Activated CD8-positive, alpha-beta memory T cell treated with anti-CD3 and anti-CD28 coated beads for 36 hours (primary cell): Measurements from ENCODE around the gene SENP1. TPM values are rescaled to one million over a fixed set of nuclear protein-coding genes. Genes with fewer than 3 reads are reported as not detected.
"Not testable (repeated sequence)": the region's sequence is repeated elsewhere in the genome, so short reads cannot be mapped to it uniquely, and the experiment has no call there.

ENCODE experiments used
- CTCF ChIA-PET: fragments of 350-600 bp; sonication (Branson Sonifier 250); formaldehyde crosslinking; loops from one replicate; lab custom pipeline; 2021; ENCODE audit warnings: antibody characterized with exemption; lab: Charles Lee
- POLR2A ChIA-PET: fragments of 350-600 bp; sonication (Branson Sonifier 250); formaldehyde crosslinking; loops from one replicate; lab custom pipeline; 2021; ENCODE audit warnings: antibody characterized with exemption; lab: Charles Lee
- total RNA-seq, 2 experiments: library from RNA; stranded (reverse); gene quantifications; one replicate each; pipeline ENCODE4 v1.2.3, GENCODE V29; 2021

The SENP1 gene
- total RNA-seq, result 10 to 100 TPM; 48.3 to 48.6 TPM

DNA sequence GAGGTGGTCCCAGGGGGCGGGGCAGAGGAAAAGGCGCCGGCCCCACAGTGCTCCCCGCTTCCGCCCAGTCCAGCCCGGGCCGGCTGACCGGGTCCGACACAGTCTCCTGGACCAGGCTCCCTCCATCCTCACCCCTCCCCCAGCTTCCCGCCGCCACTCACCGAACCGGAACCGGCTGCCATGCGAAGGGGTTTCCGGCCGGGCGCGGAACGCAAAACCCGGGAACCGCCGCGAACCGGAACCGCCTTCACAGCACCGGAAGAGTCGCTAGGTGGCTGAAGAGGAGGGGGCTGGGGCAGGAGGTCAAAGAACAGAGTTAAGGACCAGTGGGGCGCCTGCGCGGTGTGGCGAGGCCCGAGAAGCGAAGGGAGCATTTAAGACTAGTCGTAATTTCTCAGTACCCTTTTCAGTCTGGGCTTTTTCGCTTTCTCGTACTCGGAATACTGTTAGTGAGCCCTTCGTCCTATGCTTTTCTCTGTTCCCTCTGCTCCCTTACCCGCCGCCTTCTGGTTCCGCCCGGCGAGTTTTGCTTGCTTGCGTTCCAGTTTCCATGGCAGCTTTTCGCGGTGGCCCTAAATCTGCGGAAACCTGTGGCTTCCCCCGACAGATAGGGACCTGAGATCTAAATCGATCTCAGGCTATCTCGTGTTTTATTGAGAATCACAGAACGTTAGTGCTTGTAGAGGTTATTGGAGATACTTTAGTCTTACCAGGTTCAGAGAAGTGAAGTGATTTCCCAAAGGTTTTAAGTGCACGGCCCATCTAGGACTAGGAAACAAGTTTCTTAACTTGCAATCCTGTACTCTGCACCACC lies at the start of gene SENP1:
Gene SENP1 (minus strand): TSS at position 213 of the 814 bp plus-strand sequence. CDS start 4,607 bp downstream, outside the sequence.
- ChIA-PET POLR2A (interaction anchor here (1.0 to 1.3 kb wide), 2 partner anchors 52 to 92 kb away, joined by 4 to 7 read pairs; partner anchors contain the start of gene ASB8), CTCF (interaction anchor here (1.1 to 1.7 kb wide), 4 partner anchors 10 to 91 kb away, joined by 3 to 5 read pairs (median 4); no protein-coding TSS in a partner anchor)

DNA sequence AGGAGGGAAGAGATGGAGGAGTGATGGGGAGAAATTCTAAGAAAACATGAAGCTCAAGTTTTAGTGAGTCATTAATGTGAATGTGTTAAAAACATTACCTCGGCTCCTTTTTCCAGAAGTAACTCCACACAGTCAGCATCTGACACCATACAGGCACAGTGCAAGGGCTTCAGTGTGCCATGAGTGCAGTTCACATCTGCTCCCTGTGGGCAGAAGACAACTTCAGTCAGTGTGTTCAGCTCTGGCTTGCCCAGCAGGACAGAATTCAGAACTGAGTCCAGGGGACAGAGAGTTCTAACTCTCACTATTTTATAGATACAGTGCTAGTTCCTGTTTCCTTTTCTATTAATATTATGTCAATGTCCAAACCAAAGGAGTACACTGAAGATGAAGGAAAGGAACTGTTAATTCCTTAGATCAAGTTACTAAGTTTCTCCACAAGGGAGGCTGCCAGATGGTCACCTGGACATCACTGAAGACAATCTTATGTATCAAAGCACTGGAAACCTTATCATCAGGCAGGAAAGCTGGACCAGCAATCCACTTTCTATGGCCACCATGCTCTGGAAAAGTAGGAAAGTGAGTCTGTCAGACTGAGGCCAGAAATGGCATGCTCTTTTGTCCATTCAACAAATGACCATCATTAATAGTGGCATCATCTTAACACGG lies 45.4 kb upstream of the SENP1 start:
- ChIA-PET CTCF (interaction anchor here (0.9 to 2.2 kb wide), 2 partner anchors 32 to 188 kb away, joined by 4 read pairs; partner anchors contain the start of genes CCDC184 and TMEM106C), POLR2A (no interaction called here)

DNA sequence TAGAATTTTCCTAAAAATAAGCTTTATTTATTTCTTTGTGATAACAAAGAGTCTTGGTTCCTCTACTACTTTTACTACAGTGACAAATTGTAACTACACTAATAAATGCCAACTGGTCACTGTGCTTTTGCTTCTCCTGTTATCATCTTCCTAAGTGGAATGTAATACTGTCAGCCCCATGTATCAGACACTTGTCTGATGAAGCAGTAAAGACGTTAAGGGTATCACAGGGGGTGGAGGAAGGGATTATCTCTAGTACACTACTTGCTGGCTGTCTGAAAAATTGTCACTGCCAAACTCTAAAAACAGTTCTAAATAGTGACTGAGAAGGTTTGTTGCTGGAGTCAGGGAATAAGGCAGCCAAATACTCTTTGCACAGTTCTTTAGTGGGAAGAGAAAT lies 40.1 kb upstream of the SENP1 start:
- POLR2A ChIA-PET, result no interaction called here
- CTCF ChIA-PET, result no interaction called here

DNA sequence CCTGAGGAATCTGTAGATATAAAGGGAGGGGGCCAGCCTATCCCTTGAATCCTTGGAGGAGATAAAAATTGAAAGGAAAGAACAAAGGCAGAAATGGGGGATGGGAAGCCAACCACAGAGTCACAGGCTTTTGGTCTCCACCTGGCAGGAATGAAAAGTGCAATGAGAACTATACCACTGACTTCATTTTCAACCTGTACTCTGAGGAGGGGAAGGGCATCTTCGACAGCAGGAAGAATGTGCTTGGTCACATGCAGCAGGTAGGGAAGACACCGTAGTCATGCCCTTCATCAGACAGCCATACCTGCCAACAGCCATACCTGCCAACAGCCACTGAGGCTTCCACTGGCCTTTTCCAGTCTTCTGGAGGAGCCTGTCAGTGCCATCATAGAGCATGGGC lies 38.0 kb upstream of the SENP1 start:
- ChIA-PET POLR2A (no interaction called here), CTCF (no interaction called here)

DNA sequence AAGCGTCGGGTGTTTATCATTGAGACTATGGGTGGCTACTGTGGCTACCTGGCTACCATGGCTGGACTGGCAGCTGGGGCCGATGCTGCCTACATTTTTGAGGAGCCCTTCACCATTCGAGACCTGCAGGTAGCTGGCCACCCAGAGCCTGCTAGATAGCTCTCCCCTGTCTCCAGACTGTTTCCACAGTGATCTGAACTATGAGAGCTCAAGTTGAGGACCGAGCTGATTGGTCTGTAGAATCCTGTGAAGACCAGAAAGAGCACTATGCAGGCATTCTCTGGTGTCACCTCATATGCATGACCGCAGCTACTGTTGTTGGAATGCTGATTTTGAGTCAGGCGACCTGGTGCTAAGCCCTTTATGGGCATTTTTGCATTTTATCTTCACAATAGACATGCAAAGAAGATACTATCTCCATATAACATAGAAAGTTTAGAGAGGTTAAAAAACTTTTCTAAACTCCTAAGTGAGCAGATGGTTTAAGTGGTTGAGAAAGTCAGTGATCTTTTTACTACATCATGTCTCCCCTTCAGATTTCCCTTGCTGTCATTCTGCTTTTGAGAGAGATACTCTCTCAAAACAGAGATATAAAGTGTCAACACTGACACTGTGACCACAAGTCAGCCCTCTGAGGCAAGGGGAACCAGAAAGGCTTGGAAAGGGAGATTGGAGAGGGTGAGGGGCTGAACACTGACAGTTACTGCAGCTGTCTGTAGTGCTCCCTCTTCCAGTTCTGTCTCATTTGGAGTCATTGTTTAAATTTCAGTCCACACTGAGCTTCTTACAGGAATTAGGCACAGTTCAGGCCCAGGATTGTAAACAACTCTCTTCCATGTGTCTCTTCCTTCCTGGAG lies 37.2 kb upstream of the SENP1 start:
- ChIA-PET POLR2A (no interaction called here), CTCF (interaction anchor here (1.4 kb wide), 1 partner anchor 7 kb away, joined by 5 read pairs; no protein-coding TSS in a partner anchor)

DNA sequence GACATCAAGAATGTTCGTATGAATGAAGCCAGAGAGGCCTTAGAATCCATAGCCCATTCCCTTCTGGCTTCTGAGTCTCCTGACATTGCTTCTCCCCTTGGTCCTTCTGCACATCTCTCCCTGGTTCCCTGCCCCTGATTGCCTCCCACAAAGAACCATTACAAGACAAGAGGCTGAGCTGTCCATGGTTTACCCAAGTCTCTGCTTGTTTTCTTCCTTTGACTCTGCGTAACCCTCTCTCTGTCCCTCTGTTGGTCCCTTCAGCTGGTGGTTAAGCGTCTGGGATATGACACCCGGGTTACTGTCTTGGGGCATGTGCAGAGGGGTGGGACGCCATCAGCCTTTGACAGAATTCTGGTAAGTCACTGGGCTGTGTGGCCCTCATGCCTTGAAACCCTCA lies 29.1 kb upstream of the SENP1 start:
- ChIA-PET POLR2A (no interaction called here), CTCF (no interaction called here)

DNA sequence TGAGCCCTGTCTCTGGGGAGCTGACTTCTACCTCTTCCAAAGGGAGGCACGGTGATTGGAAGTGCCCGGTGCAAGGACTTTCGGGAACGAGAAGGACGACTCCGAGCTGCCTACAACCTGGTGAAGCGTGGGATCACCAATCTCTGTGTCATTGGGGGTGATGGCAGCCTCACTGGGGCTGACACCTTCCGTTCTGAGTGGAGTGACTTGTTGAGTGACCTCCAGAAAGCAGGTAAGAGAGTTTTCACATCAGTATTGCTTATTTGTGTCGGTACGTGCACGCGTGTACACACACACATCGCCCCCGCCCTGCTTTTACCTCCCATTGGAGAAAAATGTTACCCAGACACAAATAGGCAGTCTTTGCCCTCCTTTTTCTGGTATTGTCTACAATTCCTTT lies 26.9 kb upstream of the SENP1 start:
- POLR2A ChIA-PET, result no interaction called here
- CTCF ChIA-PET, result no interaction called here

DNA sequence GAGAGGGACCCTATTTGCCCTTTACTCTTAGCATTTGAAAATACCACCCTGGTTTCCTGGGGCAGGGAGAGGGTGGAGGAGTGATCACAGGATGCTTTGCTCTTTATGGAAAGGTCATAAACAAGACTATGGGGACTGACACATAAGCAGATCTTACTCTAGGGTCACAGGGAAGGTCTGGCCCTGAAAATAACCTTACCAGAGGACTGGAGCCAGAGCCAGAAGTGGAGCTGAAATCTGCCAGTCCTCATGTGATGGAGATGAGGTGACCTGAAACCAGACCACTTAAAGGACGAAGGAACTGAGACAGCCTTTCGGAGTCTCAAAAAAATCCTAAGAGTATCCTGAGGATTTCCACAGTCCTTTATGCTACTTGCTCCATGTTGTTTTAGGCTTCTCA lies 25.6 kb upstream of the SENP1 start:
- POLR2A ChIA-PET, result no interaction called here
- CTCF ChIA-PET, result no interaction called here

DNA sequence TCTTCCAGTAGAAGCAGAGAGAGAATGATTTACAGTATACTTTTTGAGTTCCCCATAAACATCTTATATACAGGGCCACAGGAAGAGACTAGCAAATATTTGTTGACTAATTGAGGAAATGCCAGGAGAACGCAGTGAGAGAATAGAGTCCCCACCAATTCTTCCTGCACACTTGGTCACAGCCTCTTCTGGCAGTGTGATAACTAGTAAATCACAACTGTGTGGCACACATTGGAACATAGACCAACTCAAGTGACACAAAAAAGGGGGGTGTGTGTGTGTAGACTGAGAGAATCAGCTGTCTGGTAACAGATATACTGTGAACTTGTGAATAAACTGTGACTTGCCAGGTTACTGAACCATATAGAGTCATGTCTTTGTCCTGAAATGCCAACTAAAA lies 23.5 kb upstream of the SENP1 start:
- ChIA-PET CTCF (no interaction called here), POLR2A (no interaction called here)

DNA sequence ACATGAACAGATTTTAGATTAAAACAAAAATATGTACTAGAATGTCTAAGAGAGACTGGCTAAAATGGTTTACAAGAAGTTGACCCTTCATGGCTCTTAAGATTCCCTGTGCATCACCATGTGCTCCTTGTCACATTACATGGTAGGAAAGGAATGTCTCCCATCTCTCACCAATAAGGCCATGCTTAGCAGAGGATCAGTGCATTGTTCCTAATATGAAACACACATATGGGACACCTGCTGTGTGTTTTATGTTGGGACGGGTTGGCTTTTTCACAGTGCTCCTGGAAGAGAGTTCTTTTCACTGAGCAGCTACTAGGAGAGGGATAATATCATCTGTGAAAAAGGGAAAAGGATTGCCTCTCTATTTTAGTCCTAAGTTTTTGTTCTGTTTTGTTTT lies 22.9 kb upstream of the SENP1 start:
- ChIA-PET CTCF (no interaction called here), POLR2A (no interaction called here)

DNA sequence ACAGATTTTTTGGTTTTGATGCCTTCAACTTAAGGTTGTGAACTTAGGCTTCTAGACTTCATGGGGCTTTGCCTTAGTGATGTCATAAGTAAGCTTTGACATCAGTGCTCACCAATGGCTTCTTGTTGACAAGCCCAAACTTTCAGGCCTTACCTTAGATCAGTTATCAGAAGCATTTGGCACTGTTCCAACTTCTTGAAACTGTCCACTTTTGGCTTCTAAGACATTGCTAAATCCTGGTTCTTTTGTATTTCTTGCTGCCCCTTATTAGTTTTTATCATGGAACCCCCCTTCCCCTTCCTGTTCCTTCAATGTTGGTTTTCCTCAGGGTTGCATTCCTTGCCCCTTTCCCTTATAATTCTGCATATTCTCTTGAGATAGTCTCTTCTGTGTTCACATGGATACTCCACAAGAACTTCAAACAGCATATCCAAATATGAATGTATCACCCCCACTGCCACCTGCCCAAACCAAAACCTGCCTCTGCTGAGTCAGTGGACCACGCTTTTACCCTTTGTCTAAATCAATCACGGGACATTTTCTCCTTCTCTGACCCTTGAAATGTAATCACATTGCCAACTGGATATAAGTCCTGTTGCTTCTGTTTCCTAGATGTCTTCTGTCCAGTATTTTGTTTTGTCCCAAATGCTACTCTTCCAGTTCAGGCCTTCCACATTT lies 21.2 kb upstream of the SENP1 start:
- ChIA-PET CTCF (no interaction called here), POLR2A (no interaction called here)

DNA sequence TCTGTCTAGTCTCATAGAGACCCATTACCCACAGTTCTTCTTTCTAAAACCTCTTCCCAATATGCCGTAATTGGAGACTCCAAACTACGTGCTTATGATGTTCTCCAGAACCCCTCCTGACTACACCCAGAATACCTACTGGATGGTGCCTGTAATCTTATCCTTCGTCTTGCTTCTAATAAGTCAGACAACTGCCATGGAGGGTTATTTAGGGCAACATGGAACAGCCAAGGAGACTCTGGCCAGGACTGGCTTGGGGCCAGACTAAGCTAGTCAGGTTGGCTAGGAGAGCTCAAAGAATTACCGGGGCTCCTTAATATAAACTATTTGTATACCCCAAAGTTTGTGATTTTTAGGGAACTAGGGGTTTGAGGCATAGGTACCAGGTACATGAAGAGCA lies 20.1 kb upstream of the SENP1 start:
- CTCF ChIA-PET, result interaction anchor here (1.1 kb wide), 1 partner anchor 21 kb away, joined by 3 read pairs; no protein-coding TSS in a partner anchor
- POLR2A ChIA-PET, result no interaction called here

DNA sequence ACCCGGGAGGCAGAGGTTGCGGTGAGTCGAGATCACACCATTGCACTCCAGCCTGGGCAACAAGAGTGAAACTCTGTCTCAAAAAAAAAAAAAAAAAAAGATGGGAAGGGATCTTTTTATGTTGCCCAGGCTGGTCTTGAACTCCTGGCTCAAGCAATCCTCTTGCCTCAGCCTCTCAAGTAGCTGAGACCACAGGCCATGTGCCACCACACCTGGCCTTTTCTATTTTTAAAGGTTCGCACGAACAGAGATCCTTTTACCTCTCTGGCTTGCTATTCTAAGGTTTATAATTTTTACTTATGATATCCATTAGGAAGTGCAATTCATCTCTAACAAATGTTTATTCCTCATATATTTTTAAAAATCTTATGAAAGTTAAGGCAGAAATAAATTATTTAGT lies 19.7 kb upstream of the SENP1 start:
- CTCF ChIA-PET, result interaction anchor here (1.1 kb wide), 1 partner anchor 20 kb away, joined by 3 read pairs; no protein-coding TSS in a partner anchor

DNA sequence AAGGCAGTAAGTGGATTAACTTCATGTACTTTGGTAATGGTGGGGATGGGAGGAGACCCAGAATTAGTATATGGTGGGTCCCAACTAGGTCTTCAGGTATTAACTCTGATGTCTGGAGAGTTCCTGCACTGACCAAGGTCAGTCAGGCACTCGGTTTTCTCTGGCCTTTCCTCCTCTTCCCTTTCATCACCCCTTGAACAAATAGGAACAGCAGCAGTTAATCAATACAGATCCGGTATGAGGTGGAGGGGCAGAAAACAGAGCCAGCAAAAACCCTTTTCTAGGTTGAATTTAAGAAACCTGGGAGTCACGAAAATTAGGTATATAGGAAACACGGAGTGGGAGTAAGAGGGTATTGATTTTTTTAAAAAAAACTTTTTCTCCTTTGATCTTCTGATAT lies 17.3 kb upstream of the SENP1 start:
- ChIA-PET CTCF (no interaction called here), POLR2A (no interaction called here)

More for the DNA sequence above, 19.7 kb upstream of the SENP1 start:
- POLR2A ChIA-PET, result not testable (repeated sequence)

DNA sequence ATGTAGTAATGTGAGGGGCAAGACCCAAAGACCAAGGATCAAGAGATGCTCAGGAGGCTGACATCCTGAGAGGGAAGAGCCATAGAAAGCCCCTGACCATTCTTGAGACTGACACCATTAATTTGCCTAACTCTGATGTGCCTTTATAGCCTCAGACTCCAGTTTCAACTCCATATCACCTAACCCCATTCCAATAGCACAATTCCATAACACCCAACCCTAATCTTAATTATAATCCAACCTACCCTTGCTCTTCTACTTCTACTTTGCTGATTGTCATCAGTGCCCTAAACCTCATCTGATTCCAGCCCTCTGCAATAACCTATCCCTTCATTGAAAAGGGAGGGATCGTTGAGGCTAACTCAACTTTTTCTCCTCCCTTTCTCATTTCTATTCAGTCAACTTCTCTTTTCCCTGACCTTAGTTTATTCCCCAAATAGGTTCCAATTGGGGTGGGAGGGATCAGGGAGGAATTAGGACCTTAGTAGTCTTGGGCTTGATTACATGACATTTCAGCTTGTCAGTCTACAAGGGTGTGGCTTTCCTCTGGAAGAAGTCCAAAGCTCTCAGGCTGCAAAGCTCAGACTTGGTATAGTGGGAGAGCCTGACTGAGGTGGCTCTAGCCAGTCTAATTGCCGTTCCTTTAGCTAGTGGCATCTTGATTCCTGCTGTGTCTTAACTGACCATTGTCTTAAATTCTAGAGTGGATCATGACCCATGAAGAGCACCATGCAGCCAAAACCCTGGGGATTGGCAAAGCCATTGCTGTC lies 16.4 kb upstream of the SENP1 start:
- POLR2A ChIA-PET, result no interaction called here
- CTCF ChIA-PET, result no interaction called here

DNA sequence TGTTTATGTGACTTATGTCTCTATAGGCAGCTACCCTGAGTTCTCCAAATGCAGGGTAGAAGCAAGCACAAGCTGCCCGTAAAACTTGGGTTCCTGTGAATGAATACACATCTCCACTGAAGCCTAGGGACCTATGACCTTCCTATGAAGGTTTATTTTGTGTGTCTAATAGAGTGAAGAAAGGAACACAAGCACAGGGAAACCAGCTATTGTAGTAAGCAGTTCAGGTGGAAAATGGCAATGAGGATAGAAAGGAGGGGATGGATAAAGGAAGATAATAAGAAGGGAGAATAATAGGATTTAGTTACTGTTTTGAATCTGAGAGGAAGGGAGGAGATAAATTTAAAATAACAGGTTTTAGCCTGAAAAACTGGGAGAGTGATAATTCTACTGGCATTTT lies 15.6 kb upstream of the SENP1 start:
- ChIA-PET CTCF (no interaction called here), POLR2A (no interaction called here)

DNA sequence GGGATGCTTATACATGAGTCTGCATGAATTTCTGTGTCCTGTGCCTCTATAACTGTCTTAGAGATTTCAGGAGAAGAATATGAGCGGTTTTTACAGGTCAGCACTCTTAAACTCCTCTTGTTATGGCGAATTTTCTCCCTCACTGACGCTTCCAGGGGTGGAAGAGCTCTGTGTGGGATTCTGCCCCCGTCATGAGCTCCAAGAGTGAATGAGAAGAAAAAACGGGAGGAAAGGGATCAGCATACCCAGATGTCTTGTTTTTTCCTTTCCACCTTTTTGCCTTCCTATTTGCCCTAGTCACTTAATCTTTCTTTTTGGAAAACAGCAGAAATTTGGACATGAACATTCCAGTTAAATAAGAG lies 13.9 kb upstream of the SENP1 start:
- ChIA-PET POLR2A (no interaction called here), CTCF (interaction anchor here (1.0 kb wide), 1 partner anchor 37 kb away, joined by 4 read pairs; no protein-coding TSS in a partner anchor)
